Activated naive CD4-positive, alpha-beta T cell treated with anti-CD3 and anti-CD28 coated beads, Interleukin-2, amount 50 U/mL, for 72 hours (primary cell): ENCODE data around the gene ARHGEF3. TPM values are rescaled to one million over a fixed set of nuclear protein-coding genes. Genes with fewer than 3 reads are reported as not detected.

Experiments used
- total RNA-seq, 2 donors: library from RNA; stranded (reverse); gene quantifications; one replicate each; pipeline ENCODE4 v1.2.3, GENCODE V29; 2022

ARHGEF3 gene
- total RNA-seq, 2 donors from 2014 or later: 35.7 to 54.0 TPM

Other genes with a start within 250 kb of the ARHGEF3 start
- 10 to 100 TPM; 26.5 to 53.8 TPM for gene CCDC66, start 244.8 kb downstream of the ARHGEF3 start, total RNA-seq
- gene TASOR, start 118.7 kb downstream of the ARHGEF3 start, total RNA-seq: 10 to 100 TPM; 37.3 to 68.3 TPM